PC-3 (cell line): ENCODE results near the gene ZNF629. TPM values are rescaled to one million over a fixed set of nuclear protein-coding genes. Genes with fewer than 3 reads are reported as not detected.

Experiments
- ATAC-seq: fragments of 200-7000 bp; cut with Tn5 transposase; 2 replicates; pipeline ENCODE4 v1.9.1; 2020; ENCODE audit warnings: mild to moderate bottlenecking, moderate library complexity
- BruUV-seq: library from RNA; stranded (reverse); fragments of 400-500 nt; replicated peaks from 2 replicates; lab custom pipeline; 2021; lab: Mats Ljungman, UMichigan
- CTCF ChIA-PET: fragments of 300-600 bp; sonication (Branson Sonifier 250); formaldehyde crosslinking; loops from one replicate; lab custom pipeline; 2022; ENCODE audit warnings: antibody characterized with exemption; lab: Charles Lee
- POLR2A ChIA-PET: fragments of 300-600 bp; sonication (Branson Sonifier 250); formaldehyde crosslinking; loops from one replicate; lab custom pipeline; 2022; ENCODE audit warnings: antibody characterized with exemption; ENCODE audit not compliant: unreplicated experiment; lab: Charles Lee
- DNase-seq: peaks from one replicate; pipeline ENCODE4 v3.0.0-alpha.2; 2015
- H2AFZ ChIP-seq: fragments of 300-600 bp; sonication (generic); 2 replicates; pipeline ENCODE4 v1.6.0; 2016; ENCODE audit warnings: antibody characterized with exemption, low read length
- H3F3A ChIP-seq: fragments of 300-600 bp; sonication (generic); one replicate; pipeline ENCODE4 v1.6.0; 2017; ENCODE audit warnings: antibody characterized with exemption, low read length, control low read depth, mild to moderate bottlenecking; ENCODE audit not compliant: unreplicated experiment
- H3K27ac ChIP-seq: fragments of 300-600 bp; sonication (generic); 2 replicates; pipeline ENCODE4 v1.5.1; 2016; ENCODE audit warnings: mild to moderate bottlenecking, low read length
- H3K27me3 ChIP-seq: fragments of 300-600 bp; sonication (generic); 2 replicates; pipeline ENCODE4 v1.6.1; 2016; ENCODE audit warnings: low read length, mixed read lengths
- H3K36me3 ChIP-seq: fragments of 300-600 bp; sonication (generic); 2 replicates; pipeline ENCODE4 v1.6.1; 2016; ENCODE audit warnings: low read depth, mixed run types, low read length, mixed read lengths
- H3K4me1 ChIP-seq: fragments of 300-600 bp; sonication (generic); 2 replicates; pipeline ENCODE4 v1.5.1; 2016; ENCODE audit warnings: low read length; ENCODE audit not compliant: insufficient read depth
- H3K4me2 ChIP-seq: fragments of 300-600 bp; sonication (generic); 2 replicates; pipeline ENCODE4 v1.6.0; 2016; ENCODE audit warnings: low read length
- H3K4me3 ChIP-seq: fragments of 300-600 bp; sonication (generic); 2 replicates; pipeline ENCODE4 v1.5.1; 2016; ENCODE audit warnings: mild to moderate bottlenecking, low read length, mixed read lengths
- H3K79me2 ChIP-seq: fragments of 300-600 bp; sonication (generic); 2 replicates; pipeline ENCODE4 v1.6.1; 2017; ENCODE audit warnings: low read length, mixed read lengths
- H3K9ac ChIP-seq: fragments of 300-600 bp; sonication (generic); 2 replicates; pipeline ENCODE4 v1.6.0; 2016; ENCODE audit warnings: mild to moderate bottlenecking, low read length
- H3K9me2 ChIP-seq: fragments of 300-600 bp; sonication (generic); replicated peaks from 2 replicates; pipeline ENCODE4 v1.6.1; 2016; ENCODE audit warnings: mixed run types, low read length, mixed read lengths
- H3K9me3 ChIP-seq: fragments of 300-600 bp; sonication (generic); 2 replicates; pipeline ENCODE4 v1.6.1; 2016; ENCODE audit warnings: low read length, mixed read lengths
- H4K20me1 ChIP-seq: fragments of 300-600 bp; sonication (generic); 2 replicates; pipeline ENCODE4 v1.6.1; 2016; ENCODE audit warnings: low read length, mixed read lengths
- EZH2 ChIP-seq: fragments of 300-600 bp; sonication (generic); IDR thresholded peaks from one replicate; pipeline ENCODE4 v1.6.1; 2017; ENCODE audit warnings: antibody characterized with exemption, mild to moderate bottlenecking, low read length; ENCODE audit not compliant: unreplicated experiment
- EZH2phosphoT487 ChIP-seq: fragments of 300-600 bp; sonication (generic); IDR thresholded peaks from 2 replicates; pipeline ENCODE4 v1.6.1; 2018; ENCODE audit warnings: mild to moderate bottlenecking, antibody characterized with exemption, low read length, borderline replicate concordance
- intact Hi-C: fragments of 100-400 bp; cut with micrococcal nuclease; formaldehyde crosslinking; loops from 2 replicates; pipeline ENCODE4 v1.9.0; 2023
- total RNA-seq: library from RNA; depleted of rRNA; stranded (reverse); fragments of >200 nt; gene quantifications from 2 replicates; pipeline ENCODE4 v1.2.3, GENCODE V29; 2014
- TF ChIP-seq, protein P1 (sequence below): fragments of 300-600 bp; sonication (generic); conservative IDR thresholded peaks from 2 replicates; pipeline ENCODE4 v1.5.1; 2017; ENCODE audit warnings: antibody characterized with exemption, low read depth, mild to moderate bottlenecking, low read length

The ZNF629 gene
- total RNA-seq, 1 experiment from 2014 or later = 7.8 TPM

DNA sequence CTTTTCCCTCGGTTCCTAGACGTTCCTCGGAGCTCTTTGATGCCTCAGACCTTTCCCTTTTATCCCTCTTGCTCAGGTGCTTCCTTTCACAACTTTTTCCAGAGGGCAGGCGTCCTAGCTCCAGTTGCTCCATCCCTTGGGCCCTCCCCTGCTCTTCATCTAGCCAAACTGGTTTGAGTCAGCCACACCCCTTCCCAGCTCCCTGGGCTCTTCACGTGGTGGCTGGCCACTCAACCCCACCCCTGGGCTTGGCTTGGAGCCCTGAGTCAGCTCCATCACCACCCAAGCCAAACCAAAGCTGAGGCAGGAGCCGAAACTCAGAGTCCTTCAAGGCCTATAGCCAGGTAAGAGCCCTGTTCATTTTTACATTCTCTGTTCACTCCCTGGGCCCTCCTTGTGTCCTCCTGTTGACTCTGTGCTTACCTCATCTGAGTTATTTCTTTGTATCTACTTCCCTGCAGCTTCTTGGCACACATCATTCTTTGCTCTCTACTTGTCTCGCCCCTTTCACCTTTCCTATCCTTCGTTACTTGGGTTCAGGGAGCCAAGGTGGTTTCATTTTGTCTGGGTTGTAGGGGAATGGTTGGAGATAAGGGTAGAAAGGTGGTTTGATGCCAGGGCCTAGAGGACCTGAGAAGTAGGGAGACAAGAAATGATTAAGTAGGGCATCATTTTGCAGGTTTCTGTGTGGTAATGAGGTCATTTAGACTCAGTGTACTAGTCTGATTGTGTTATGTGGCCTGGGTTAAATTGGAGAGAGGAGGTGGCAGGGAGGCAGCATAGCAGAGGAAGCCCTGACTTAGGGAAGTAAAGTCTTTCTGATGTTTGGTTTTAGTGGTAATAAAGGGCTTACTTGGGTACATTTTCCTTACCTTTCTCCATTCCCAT, 46.4 kb downstream of the ZNF629 start:
- ChIA-PET CTCF (interaction anchor here (0.6 kb wide), 1 partner anchor 104 kb away, joined by 3 read pairs; no protein-coding TSS in a partner anchor), POLR2A (interaction anchor here (0.8 kb wide), 1 partner anchor 82 kb away, joined by 3 read pairs; no protein-coding TSS in a partner anchor)
- Histone ChIP-seq H3K4me2 (peak overlapping the region; percentile 97), H3K27ac (peak overlapping the region; percentile 99), H3K4me1 (peaks cover 36% of the 10 kb centered on the region), H3K9ac (peak overlapping the region; percentile 89), H3K79me2 (peaks cover 18% of the 10 kb centered on the region), H3F3A (peaks cover 7% of the 10 kb centered on the region), H2AFZ (no peak overlapping the region), H3K4me3 (peak overlapping the region; percentile 68), H3K27me3 (no peaks in the 10 kb centered on the region), H3K9me2 (no peaks in the 10 kb centered on the region), H3K9me3 (no peaks in the 10 kb centered on the region), H3K36me3 (peaks cover 27% of the 10 kb centered on the region), H4K20me1 (no peaks in the 10 kb centered on the region)
- TF ChIP-seq EZH2phosphoT487 (no peak), EZH2 (no peak)
- TF ChIP-seq, protein P1, sequence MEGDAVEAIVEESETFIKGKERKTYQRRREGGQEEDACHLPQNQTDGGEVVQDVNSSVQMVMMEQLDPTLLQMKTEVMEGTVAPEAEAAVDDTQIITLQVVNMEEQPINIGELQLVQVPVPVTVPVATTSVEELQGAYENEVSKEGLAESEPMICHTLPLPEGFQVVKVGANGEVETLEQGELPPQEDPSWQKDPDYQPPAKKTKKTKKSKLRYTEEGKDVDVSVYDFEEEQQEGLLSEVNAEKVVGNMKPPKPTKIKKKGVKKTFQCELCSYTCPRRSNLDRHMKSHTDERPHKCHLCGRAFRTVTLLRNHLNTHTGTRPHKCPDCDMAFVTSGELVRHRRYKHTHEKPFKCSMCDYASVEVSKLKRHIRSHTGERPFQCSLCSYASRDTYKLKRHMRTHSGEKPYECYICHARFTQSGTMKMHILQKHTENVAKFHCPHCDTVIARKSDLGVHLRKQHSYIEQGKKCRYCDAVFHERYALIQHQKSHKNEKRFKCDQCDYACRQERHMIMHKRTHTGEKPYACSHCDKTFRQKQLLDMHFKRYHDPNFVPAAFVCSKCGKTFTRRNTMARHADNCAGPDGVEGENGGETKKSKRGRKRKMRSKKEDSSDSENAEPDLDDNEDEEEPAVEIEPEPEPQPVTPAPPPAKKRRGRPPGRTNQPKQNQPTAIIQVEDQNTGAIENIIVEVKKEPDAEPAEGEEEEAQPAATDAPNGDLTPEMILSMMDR = no peak
- ATAC-seq (peak; percentile 79), DNase-seq (peak; percentile 95)
- intact Hi-C loops = loop anchor here (1.0 to 2.0 kb wide), 3 partner anchors 22 to 74 kb away; partner anchors contain the start of genes CFAP119 and RNF40
- TSS peak; percentile 91 for BruUV-seq

DNA sequence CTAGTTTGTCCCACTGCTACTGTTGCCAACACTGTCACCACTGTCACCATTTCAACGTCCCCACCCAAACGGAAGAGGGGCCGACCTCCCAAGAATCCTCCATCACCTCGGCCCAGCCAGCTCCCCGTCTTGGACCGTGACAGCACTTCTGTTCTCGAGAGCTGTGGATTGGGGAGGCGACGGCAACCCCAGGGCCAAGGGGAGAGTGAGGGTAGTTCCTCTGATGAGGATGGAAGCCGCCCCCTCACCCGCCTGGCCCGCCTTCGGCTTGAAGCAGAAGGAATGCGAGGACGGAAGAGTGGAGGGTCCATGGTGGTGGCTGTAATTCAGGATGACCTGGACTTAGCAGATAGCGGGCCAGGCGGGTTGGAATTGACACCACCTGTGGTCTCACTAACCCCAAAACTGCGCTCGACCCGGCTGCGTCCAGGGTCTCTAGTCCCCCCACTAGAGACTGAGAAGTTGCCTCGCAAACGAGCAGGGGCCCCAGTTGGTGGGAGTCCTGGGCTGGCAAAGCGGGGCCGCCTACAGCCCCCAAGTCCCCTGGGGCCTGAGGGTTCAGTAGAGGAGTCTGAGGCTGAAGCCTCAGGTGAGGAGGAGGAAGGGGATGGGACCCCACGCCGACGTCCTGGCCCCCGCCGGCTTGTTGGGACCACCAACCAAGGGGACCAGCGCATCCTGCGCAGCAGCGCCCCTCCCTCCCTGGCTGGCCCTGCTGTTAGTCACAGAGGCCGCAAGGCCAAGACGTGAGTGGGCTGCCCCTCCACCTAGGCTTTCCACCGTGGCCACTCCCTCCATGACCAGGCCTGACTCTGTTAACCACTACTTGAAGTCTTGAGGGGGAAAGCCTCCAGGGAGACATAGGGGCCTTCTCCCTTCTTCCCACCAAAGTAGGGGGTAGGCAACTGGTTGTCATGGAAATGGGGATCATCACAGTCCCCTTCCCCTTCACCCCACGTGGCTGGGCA, 47.7 kb downstream of the ZNF629 start:
- TF ChIP-seq EZH2phosphoT487 (no peak), EZH2 (no peak)
- intact Hi-C loops = no loop called here
- Histone ChIP-seq H3K4me1 (peaks cover 36% of the 10 kb centered on the region), H3K36me3 (peaks cover 29% of the 10 kb centered on the region), H3K9ac (no peak overlapping the region; the same call in 1 of the 2 replicates), H3K4me3 (no peak overlapping the region), H2AFZ (no peak overlapping the region), H3K27me3 (no peaks in the 10 kb centered on the region), H3K79me2 (peaks cover 18% of the 10 kb centered on the region), H3K9me3 (no peaks in the 10 kb centered on the region), H3K9me2 (no peaks in the 10 kb centered on the region), H4K20me1 (no peaks in the 10 kb centered on the region), H3F3A (peaks cover 7% of the 10 kb centered on the region), H3K4me2 (peak overlapping the region; percentile 97; the same call in 1 of the 2 replicates), H3K27ac (peak overlapping the region; percentile 99)
- ChIA-PET POLR2A (interaction anchor here (0.8 kb wide), 1 partner anchor 81 kb away, joined by 3 read pairs; no protein-coding TSS in a partner anchor), CTCF (no interaction called here)
- BruUV-seq = no TSS peak
- no peak for ATAC-seq
- DNase-seq = no peak
